Keratinocyte (primary cell): ENCODE results near the gene GPR75.

Experiments used
- EZH2 ChIP-seq: IDR thresholded peaks from one replicate; pipeline ENCODE4 v1.6.1; 2012; ENCODE audit warnings: inconsistent platforms, mild to moderate bottlenecking, low read length, moderate library complexity
- TF ChIP-seq, protein P1 (sequence below), 3 experiments: IDR thresholded peaks in 1 of 3; conservative IDR thresholded peaks in 1 of 3; optimal IDR thresholded peaks in 1 of 3; 2 replicates in 2 of 3; 3 replicates in 1 of 3; pipeline versions ENCODE3 to v1.5.1; 2011; ENCODE audit warnings: low read length in 3 of 3, mild to moderate bottlenecking in 3 of 3, moderate library complexity in 2 of 3, control low read depth in 1 of 3, inconsistent platforms in 1 of 3; ENCODE audit not compliant: insufficient read depth in 2 of 3; ENCODE audit errors: extremely low read depth in 1 of 3

DNA sequence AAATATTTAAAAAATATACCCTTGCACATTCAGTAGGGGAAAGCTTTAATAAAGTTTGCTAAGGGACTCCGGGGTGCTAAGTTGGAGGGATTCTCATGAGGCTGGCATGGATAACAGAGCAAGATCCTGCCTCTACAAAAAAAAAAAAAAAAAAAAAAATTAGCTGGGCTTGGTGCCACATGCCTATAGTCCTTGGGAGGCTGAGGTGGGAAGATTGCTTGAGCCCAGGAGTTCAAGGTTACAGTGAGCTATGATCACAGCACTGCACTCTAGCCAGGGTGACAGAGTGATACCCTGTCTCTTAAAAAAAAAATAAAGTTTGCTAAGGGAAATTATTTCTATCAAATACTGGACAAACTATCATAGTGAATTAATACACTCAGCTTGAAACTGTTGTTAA is 17.3 kb upstream of the GPR75 start:
- TF ChIP-seq, protein P1, sequence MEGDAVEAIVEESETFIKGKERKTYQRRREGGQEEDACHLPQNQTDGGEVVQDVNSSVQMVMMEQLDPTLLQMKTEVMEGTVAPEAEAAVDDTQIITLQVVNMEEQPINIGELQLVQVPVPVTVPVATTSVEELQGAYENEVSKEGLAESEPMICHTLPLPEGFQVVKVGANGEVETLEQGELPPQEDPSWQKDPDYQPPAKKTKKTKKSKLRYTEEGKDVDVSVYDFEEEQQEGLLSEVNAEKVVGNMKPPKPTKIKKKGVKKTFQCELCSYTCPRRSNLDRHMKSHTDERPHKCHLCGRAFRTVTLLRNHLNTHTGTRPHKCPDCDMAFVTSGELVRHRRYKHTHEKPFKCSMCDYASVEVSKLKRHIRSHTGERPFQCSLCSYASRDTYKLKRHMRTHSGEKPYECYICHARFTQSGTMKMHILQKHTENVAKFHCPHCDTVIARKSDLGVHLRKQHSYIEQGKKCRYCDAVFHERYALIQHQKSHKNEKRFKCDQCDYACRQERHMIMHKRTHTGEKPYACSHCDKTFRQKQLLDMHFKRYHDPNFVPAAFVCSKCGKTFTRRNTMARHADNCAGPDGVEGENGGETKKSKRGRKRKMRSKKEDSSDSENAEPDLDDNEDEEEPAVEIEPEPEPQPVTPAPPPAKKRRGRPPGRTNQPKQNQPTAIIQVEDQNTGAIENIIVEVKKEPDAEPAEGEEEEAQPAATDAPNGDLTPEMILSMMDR (optimal IDR thresholded peaks at IDR 0.05 in 1 of 3, IDR thresholded peaks at IDR 0.05 in 1 of 3, conservative IDR thresholded peaks at IDR 0.05 in 1 of 3; ENCODE audit: extremely low read depth in 1 of 3, insufficient read depth in 2 of 3, low read length in 3 of 3): no peak
- TF ChIP-seq EZH2: no peak
